Type B pancreatic cell (in vitro differentiated cells): Measurements from ENCODE around the gene PTPN14. TPM values are rescaled to one million over a fixed set of nuclear protein-coding genes. Genes with fewer than 3 reads are reported as not detected.

Source experiments
- DNase-seq: peaks from one replicate; pipeline ENCODE4 v3.0.0; 2021; ENCODE audit warnings: mixed read lengths; ENCODE audit not compliant: unreplicated experiment; ENCODE audit errors: extremely low spot score
- H3K27ac Mint-ChIP-seq: 2 replicates; pipeline ENCODE4 v1.8.0; 2021; ENCODE audit warnings: mild to moderate bottlenecking, mixed read lengths
- H3K27me3 Mint-ChIP-seq: 2 replicates; pipeline ENCODE4 v1.8.0; 2021; ENCODE audit warnings: mixed read lengths
- H3K36me3 Mint-ChIP-seq: 2 replicates; pipeline ENCODE4 v1.8.0; 2021; ENCODE audit warnings: mixed read lengths
- H3K4me1 Mint-ChIP-seq: one replicate; pipeline ENCODE4 v1.8.0; 2021; ENCODE audit warnings: mixed read lengths; ENCODE audit not compliant: unreplicated experiment
- H3K4me3 Mint-ChIP-seq: 2 replicates; pipeline ENCODE4 v1.8.0; 2021; ENCODE audit warnings: mild to moderate bottlenecking, mixed read lengths
- H3K9me3 Mint-ChIP-seq: 2 replicates; pipeline ENCODE4 v1.8.0; 2021; ENCODE audit warnings: mixed read lengths
- total RNA-seq: library from RNA; stranded (reverse); gene quantifications from 2 replicates; pipeline ENCODE4 v1.2.1, GENCODE V29; 2021; ENCODE audit warnings: low replicate concordance
- TF ChIP-seq, protein P1 (sequence below): fragments of 200-600 bp; sonication (generic); conservative IDR thresholded peaks from 2 replicates; pipeline ENCODE4 v1.5.0; 2021; ENCODE audit warnings: antibody characterized with exemption, mild to moderate bottlenecking

The PTPN14 gene
- total RNA-seq, 1 donor from 2014 or later: 29.2 TPM

DNA sequence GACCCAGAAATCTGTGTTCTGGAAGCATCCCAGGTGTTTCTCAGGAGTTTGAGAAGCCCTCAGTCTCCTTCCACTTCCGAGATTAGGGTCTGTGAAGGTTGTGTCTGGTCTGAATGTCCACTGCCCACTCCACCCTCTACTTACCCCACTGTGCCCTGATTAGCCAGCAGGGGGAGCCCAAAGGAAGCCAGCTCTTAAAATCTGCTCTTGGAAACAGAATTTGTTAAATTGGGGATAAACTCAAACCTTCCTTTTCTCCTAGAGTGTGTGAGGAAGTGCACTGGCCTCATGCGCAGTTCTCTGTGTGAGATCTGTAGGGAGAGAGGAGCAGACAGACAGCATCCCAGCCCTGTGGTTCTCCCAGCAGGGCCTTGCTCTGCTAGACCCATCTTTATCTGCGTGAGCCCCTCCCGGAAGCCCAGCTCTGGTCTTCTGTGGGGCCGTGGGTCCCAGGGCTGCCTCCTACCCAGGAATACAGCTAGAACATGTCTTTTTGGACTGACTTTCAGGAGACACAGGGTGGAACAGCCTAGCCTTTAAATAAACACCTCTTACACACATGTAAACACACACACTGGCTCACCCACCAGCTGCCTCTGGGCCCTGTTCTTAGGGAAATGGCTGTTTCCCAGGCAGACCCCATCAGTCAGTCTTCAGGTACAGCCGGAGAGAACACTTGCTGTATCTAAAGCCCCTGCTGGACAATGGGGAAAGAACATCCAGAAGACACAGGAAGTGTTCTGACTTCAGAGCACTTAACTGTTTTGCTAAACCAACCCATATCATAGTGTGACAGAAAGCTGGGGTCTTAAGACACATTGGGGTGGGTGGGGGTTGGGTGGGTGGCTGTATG is 218.2 kb downstream of the PTPN14 start:
- peaks cover 13% of the 10 kb centered on the region for H3K4me1 Mint-ChIP-seq
- peaks cover 7% of the 10 kb centered on the region for H3K36me3 Mint-ChIP-seq
- DNase-seq: no peak
- H3K27me3 Mint-ChIP-seq: no peaks in the 10 kb centered on the region
- H3K9me3 Mint-ChIP-seq: no peaks in the 10 kb centered on the region
- no peak overlapping the region for H3K27ac Mint-ChIP-seq
- H3K4me3 Mint-ChIP-seq: no peak overlapping the region
- TF ChIP-seq, protein P1, sequence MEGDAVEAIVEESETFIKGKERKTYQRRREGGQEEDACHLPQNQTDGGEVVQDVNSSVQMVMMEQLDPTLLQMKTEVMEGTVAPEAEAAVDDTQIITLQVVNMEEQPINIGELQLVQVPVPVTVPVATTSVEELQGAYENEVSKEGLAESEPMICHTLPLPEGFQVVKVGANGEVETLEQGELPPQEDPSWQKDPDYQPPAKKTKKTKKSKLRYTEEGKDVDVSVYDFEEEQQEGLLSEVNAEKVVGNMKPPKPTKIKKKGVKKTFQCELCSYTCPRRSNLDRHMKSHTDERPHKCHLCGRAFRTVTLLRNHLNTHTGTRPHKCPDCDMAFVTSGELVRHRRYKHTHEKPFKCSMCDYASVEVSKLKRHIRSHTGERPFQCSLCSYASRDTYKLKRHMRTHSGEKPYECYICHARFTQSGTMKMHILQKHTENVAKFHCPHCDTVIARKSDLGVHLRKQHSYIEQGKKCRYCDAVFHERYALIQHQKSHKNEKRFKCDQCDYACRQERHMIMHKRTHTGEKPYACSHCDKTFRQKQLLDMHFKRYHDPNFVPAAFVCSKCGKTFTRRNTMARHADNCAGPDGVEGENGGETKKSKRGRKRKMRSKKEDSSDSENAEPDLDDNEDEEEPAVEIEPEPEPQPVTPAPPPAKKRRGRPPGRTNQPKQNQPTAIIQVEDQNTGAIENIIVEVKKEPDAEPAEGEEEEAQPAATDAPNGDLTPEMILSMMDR: peak; percentile 89

DNA sequence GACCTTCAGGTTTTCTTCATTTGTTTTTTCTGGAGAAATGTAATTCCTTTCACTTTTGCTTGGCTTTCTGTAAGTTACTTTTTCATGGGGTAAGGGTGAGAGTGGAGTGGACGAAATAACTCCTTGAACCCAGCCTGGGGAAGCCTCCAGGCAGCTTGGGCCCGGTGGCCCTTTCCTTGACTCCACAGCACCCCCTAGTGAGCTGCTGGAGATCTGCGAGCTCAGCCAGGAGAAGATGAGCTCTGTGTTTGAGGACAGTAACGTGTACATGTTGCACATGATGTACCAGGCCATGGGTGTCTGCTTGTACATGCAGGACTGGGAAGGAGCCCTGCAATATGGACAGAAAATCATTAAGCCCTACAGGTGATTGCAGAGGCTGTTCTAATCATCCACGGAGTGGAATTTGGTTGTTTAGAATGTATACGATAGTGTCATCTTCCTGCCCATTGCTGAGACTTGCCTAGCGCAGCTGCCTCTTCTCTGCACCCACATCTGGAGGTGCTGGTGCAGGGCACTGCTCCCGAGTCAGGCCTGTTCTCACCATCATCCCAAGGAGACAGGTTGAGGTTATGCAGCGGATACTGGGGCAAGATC is 219.5 kb downstream of the PTPN14 start:
- TF ChIP-seq, protein P1: peak; percentile 86
- Mint-ChIP-seq H3K27me3 (no peaks in the 10 kb centered on the region), H3K27ac (no peak overlapping the region), H3K4me1 (peaks cover 16% of the 10 kb centered on the region), H3K4me3 (no peak overlapping the region), H3K36me3 (peaks cover 7% of the 10 kb centered on the region), H3K9me3 (no peaks in the 10 kb centered on the region)
- no peak for DNase-seq

- Mint-ChIP-seq H3K36me3 (peaks cover 3% of the 10 kb centered on the region), H3K4me1 (peaks cover 15% of the 10 kb centered on the region), H3K27ac (no peak overlapping the region), H3K4me3 (no peak overlapping the region), H3K9me3 (no peaks in the 10 kb centered on the region), H3K27me3 (no peaks in the 10 kb centered on the region)
- TF ChIP-seq, protein P1: no peak
- no peak for DNase-seq
These were observed 220.2 kb downstream of the PTPN14 start for GRCh38 chr1:214331180-214331579.

DNA sequence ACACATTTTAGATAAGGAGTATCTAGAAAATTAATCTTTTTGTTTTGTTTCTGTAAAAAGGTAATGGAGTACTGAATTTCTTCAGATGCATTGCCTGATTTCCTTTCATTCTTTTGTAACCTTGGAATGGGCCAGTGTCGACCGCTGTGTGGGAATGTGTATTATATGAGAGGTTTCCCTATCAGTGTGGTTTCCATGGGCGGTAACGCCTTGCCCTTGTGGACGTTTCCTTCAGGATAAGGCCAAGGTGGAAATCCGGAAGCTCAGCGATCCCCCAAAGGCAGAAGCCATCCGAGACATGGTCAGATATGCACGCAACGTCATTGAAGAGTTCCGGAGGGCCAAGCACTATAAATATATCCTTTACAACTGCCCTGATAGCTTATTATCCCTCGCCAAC is 220.7 kb downstream of the PTPN14 start:
- H3K9me3 Mint-ChIP-seq: no peaks in the 10 kb centered on the region
- H3K27me3 Mint-ChIP-seq: no peaks in the 10 kb centered on the region
- TF ChIP-seq, protein P1: no peak
- peaks cover 3% of the 10 kb centered on the region for H3K36me3 Mint-ChIP-seq
- peaks cover 15% of the 10 kb centered on the region for H3K4me1 Mint-ChIP-seq
- no peak overlapping the region for H3K4me3 Mint-ChIP-seq
- no peak overlapping the region for H3K27ac Mint-ChIP-seq
- no peak for DNase-seq

GRCh38 chr1:214330222-214330621 is 221.2 kb downstream of the PTPN14 start:
- no peak for DNase-seq
- Mint-ChIP-seq H3K4me3 (no peak overlapping the region), H3K36me3 (peaks cover 3% of the 10 kb centered on the region), H3K4me1 (peaks cover 19% of the 10 kb centered on the region), H3K9me3 (no peaks in the 10 kb centered on the region), H3K27me3 (no peaks in the 10 kb centered on the region), H3K27ac (no peak overlapping the region)
- TF ChIP-seq, protein P1: no peak
